GM12892 (cell line): ENCODE measurements around the gene SIK3.

Experiments used
- DNase-seq: peaks from one replicate; pipeline ENCODE4 v3.0.0; 2011; ENCODE audit not compliant: insufficient read length
- FAIRE-seq: peaks from 2 replicates; lab custom pipeline; 2011; peaks lifted over from hg19 to GRCh38; lab: Jason Lieb, UNC
- POLR2A ChIP-seq: IDR thresholded peaks from 2 replicates; pipeline ENCODE4 v1.6.1; 2011; ENCODE audit warnings: low read depth, low read length, control low read depth
- POLR2AphosphoS5 ChIP-seq: IDR thresholded peaks from 2 replicates; pipeline ENCODE4 v1.6.1; 2011; ENCODE audit warnings: low read depth, low read length, control low read depth
- TAF1 ChIP-seq: IDR thresholded peaks from 2 replicates; pipeline ENCODE4 v1.6.1; 2011; ENCODE audit warnings: low read depth, mild to moderate bottlenecking, control low read depth, low read length, borderline replicate concordance

Gene SIK3

DNA sequence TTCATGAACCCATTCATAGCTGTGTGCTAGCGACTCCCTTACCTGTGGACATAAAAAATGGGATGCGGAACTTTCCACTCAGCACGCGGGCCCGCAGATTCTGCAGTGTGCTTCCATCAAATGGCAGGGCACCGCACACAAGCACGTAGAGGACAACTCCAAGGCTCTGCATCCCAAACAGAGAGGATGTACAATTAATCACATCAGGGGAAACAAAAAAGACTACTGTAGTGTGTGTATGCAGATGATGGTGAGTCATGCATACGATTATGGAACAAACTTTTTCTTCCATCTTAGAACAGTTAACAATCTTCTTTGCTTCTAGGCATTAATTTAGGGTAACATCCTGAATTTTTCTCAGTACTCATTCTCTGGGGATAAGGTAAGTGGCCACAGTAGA is 202.0 kb downstream of the SIK3 start:
- no peak for FAIRE-seq
- DNase-seq: no peak
- TF ChIP-seq POLR2A (no peak), TAF1 (no peak), POLR2AphosphoS5 (no peak)

DNA sequence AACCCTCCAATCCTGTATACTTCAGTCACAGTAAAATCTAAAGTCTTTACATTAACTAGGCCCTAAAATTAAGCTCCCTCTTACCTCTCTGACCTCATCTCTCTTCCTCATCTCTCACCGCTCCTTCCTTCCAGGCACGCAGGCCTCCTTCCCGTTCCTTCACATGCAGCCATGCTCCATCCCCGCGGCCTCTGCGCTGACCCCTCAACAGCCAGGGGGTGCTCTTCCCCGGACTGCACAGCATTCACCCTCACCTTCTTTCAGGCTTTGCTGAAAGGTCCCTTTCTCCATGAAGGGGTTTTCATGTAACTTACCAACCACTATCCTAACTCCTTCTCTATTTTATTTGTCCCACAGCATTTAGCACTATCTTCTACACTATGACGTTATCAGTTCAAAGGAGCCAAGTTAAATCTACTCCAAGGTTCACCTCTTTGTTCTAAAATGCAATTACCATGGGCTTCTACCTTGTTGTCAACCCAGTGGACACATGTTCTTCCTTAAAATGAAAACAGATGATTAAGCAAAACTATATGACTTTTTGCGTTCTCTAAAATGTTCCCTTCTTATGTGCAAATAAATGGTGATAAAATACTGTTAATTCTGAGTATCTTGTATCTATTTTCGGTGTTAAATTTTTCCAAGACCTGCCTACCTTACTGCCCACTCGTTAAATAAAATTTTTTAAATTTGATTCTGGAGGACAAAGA is 203.0 kb downstream of the SIK3 start:
- DNase-seq (no peak), FAIRE-seq (no peak)
- TF ChIP-seq TAF1 (no peak), POLR2A (no peak), POLR2AphosphoS5 (no peak)

DNA sequence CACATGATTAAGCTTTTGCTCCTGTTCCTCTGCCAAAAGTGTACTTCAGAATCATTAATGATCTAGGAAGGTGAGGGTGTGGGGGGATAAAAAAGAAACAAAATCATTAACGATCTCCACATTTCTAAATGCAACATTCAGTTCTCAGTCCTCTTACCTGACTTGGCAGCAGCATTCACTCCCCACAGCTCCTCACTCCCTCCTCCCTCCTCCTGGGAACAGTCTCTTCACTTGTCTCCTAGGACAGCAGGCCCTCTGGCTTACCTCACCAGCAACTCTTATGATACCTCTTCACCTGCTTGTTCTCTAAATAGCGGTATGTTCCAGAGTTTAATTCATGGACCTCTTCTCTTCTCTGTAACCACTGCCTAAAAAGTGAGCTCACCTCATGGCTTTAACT is 204.3 kb downstream of the SIK3 start:
- FAIRE-seq (no peak), DNase-seq (no peak)
- TF ChIP-seq TAF1 (no peak), POLR2AphosphoS5 (no peak), POLR2A (no peak)

DNA sequence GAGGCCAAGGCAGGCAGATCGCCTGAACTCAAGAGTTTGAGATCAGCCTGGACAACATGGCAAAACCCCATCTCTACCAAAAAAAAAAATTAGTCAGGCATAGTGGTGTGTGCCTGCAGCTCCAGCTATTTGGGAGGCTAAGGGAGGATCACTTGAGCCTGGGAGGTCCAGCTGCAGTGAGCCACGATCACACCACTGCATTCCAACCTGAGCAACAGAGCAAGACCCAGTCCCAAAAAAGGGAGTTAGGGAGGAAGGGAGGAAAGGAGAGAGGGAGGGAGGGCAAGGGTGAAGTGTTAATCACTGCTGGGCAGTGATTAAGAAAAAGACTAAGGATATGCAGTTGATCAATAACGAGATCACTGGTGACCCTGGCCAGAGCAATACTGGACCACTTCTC is 204.8 kb downstream of the SIK3 start:
- DNase-seq: no peak
- TF ChIP-seq POLR2A (no peak), TAF1 (no peak), POLR2AphosphoS5 (no peak)
- FAIRE-seq: peak; percentile 48

DNA sequence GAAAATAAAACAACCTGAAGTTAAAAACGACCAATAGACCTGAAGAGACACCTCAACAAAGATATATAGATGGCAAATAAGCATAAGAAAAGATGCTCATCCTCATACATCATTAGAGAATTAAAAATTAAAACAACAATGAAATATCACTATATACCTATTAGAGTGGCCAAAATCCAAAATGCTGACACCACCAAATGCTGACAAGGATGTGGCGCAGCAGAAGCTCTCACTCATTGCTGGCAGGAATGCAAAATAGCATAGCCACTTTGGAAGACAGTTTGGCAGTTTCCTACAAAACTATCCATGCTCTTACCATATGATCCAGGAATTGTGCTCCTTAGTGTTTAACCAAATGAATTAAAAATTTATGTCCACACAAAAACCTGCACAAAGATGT is 205.9 kb downstream of the SIK3 start:
- TF ChIP-seq POLR2A (no peak), POLR2AphosphoS5 (no peak), TAF1 (no peak)
- FAIRE-seq (no peak), DNase-seq (no peak)

DNA sequence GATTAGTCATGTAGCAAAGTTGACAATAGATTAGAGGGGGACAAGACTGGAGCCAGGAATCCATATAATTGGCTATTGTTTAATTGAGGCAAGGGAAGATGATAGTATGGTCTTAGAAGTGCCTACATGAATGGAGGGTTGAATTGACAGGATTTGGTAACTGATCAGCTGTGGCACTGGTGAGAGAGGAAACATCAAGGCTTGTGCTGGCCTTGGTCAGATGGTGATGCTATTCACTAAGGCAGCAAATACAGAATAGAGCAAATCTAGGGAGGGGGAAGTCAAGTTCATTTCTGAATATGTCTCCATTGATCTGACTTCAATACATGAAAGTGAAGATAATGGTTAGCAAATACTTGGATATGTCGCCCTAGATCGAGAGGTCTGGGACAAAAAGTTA is 206.5 kb downstream of the SIK3 start:
- TF ChIP-seq TAF1: no peak
- no peak for TF ChIP-seq POLR2AphosphoS5
- TF ChIP-seq POLR2A: no peak
- FAIRE-seq (no peak), DNase-seq (no peak)

DNA sequence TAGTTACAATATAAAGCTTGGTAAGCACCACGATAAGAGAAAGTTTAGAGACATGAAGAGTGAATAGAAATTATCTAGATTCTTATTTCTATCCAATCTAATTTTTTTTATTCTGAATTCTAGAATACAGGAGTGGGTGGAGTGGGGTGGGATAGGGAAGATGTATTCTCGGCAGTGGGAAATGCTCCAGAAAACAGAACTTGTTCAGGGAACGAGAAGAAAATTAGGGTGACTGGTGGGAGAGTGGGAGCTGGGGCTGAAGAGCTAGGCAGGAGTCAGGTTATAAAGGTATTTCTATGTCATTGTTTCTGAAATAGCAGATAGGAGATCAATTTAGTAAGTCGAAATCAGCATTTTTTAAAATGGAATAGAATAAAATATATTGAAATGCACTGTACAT is 207.6 kb downstream of the SIK3 start:
- FAIRE-seq: no peak
- no peak for DNase-seq
- TF ChIP-seq TAF1: no peak

DNA sequence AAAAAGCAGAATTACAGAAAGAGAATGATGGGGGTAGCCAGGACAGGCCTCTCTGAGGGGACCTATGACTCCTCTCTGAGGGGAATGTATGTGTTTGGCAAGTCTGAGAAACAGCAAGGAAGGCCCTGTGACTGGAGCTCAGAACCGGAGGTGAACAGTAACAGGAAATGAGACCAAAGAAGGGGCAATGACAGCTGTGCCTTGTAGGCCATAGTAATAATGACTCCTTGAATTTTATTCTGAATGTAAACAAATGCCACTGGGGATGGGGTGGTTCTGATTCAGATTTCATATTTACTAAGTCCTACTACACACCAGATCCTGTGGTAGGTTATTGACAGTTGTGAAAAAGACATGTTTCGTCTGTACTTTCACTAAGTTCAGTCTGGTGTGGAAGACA is 208.0 kb downstream of the SIK3 start:
- TF ChIP-seq POLR2A (no peak), TAF1 (no peak), POLR2AphosphoS5 (no peak)
- FAIRE-seq (peak; percentile 71), DNase-seq (no peak)

DNA sequence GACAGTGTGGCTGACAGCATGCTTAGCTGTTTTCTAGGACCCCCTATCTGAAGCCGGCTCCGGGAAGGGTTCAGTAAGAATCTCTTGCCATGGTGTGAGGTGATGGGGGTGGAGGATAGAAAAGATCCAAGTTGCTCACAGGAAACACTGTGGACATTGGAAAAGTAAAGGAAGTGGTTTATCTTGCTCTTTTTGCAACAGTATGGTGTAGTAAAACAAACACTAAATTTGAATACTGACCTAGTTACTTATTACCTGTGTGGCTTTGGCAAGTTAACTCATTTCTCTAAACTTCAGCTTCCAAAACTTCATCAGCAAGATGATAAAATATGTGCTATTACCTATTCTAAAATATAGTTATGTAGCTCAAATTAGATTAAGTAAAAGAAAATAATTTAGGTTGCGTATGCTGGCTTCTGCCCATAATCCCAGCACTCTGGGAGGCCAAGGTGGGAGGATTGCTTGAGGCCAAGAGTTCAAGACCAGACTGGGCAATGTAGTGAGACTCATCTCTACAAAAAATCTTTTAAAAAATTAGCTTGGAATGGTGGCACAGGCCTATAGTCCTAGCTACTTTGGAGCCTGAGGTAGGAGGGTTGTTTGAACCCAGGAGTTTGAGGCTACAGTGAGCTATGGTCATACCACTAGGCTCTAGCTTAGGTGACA is 209.2 kb downstream of the SIK3 start:
- DNase-seq (no peak), FAIRE-seq (peak; percentile 9)
- no peak for TF ChIP-seq TAF1
- no peak for TF ChIP-seq POLR2AphosphoS5
- no peak for TF ChIP-seq POLR2A

DNA sequence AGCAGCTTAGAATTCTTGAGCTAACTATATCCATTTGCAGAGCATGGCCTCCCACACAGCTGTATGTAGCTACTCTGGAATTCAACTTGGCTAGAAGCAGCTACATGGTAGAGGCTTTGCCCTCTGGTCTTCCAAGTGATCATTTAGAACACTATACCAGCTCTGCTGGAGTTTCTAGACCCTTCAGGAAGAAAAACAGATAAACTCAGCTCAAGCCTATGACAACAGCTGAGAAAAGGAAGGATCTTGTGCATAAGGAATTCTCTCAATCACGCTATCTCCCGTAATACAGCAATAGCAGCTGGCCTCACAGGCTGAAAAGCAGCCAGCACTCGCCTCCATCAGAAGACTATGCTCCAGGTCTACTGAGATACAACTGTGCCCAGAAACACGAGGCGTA is 210.2 kb downstream of the SIK3 start:
- no peak for DNase-seq
- TF ChIP-seq TAF1: no peak
- no peak for TF ChIP-seq POLR2AphosphoS5
- TF ChIP-seq POLR2A: no peak
- no peak for FAIRE-seq

DNA sequence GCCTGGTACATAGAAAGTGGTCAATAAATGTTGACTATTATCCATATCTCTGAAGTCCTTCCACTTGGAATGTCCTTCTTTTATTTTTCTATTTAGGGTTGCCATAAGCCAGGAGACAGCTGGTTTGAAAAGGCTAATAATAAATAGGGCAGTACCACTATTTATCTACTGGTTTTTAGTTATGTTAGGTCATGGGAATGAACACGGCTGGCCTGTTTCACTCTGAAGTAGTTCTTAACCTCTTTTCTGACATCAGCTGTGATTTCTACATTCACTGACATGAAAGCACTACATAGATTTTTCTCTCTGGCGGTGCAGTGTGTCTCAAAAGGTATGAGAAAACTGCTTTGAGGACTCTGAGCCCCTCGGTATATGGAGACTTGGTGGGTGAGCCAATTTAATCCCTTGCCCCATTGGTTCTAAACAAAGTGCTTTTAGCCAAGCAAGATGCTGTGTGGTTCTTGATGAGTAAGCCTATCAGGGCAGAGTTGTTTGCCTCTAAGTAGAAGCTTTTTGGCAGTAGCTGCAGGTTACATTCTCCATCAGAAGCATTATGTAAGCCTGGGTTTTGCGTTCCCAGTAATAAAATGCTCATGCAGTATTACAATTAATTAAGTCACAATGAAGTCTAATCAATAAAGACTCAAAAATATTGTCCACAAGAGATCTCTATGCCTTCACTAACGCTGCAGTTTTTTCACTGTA is 212.1 kb downstream of the SIK3 start:
- FAIRE-seq (peak; percentile 65), DNase-seq (no peak)
- TF ChIP-seq TAF1 (no peak), POLR2AphosphoS5 (no peak), POLR2A (no peak)

DNA sequence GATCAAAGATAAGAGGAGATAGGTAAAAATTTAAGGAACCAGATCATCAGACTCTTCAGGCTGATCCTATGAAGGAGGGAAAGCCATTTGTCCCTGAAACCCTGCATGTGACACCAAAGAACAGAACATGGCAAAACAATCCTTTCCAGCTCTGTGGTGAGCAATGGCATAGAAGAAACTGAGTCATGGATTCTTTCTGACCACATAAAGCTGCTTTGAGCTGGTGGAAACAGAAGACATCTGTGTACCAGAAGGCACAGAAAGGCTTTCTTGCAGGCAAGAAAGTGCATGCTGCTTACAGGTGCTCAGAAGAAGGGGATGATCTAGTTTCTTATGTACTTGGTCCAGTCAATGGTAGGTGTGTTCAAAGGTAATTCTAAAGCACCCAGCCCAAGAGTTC is 215.8 kb downstream of the SIK3 start:
- DNase-seq (no peak), FAIRE-seq (peak; percentile 14)
- TF ChIP-seq POLR2A: no peak
- no peak for TF ChIP-seq POLR2AphosphoS5
- TF ChIP-seq TAF1: no peak
